Activated CD8-positive, alpha-beta memory T cell treated with anti-CD3 and anti-CD28 coated beads, Interleukin-2, amount 10 ng/mL, durations not matched to agents 7 days and 5 days (primary cell): Measurements from ENCODE around the gene SAFB2. TPM values are rescaled to one million over a fixed set of nuclear protein-coding genes. Genes with fewer than 3 reads are reported as not detected.

Experiments used
- ATAC-seq: fragments of 150-1000 bp; cut with Tn5 transposase; one replicate; pipeline ENCODE4 v1.10.0; 2021; ENCODE audit warnings: moderate library complexity
- CTCF ChIA-PET: fragments of 350-600 bp; sonication (Branson Sonifier 250); formaldehyde crosslinking; loops from one replicate; lab custom pipeline; 2021; ENCODE audit warnings: antibody characterized with exemption; lab: Charles Lee
- DNase-seq: peaks from one replicate; pipeline ENCODE4 v3.0.0-alpha.2; 2020
- H3K27ac Mint-ChIP-seq: one replicate; pipeline ENCODE4 v1.8.0; 2021; ENCODE audit warnings: mild to moderate bottlenecking, mixed read lengths
- H3K27me3 Mint-ChIP-seq: one replicate; pipeline ENCODE4 v1.8.0; 2021; ENCODE audit warnings: mixed read lengths
- H3K36me3 Mint-ChIP-seq: one replicate; pipeline ENCODE4 v1.8.0; 2021; ENCODE audit warnings: mild to moderate bottlenecking, mixed read lengths
- H3K4me1 Mint-ChIP-seq: one replicate; pipeline ENCODE4 v1.8.0; 2021; ENCODE audit warnings: mixed read lengths
- H3K4me3 Mint-ChIP-seq: one replicate; pipeline ENCODE4 v1.8.0; 2021; ENCODE audit warnings: mild to moderate bottlenecking, moderate library complexity, mixed read lengths
- H3K9me3 Mint-ChIP-seq: one replicate; pipeline ENCODE4 v1.8.0; 2022; ENCODE audit warnings: low read depth, mixed read lengths
- total RNA-seq, 2 experiments: library from RNA; stranded (reverse); gene quantifications; one replicate each; pipeline ENCODE4 v1.2.3, GENCODE V29; 2021

SAFB2 gene
- total RNA-seq = 100 to 1,000 TPM; 110 to 125 TPM

DNA sequence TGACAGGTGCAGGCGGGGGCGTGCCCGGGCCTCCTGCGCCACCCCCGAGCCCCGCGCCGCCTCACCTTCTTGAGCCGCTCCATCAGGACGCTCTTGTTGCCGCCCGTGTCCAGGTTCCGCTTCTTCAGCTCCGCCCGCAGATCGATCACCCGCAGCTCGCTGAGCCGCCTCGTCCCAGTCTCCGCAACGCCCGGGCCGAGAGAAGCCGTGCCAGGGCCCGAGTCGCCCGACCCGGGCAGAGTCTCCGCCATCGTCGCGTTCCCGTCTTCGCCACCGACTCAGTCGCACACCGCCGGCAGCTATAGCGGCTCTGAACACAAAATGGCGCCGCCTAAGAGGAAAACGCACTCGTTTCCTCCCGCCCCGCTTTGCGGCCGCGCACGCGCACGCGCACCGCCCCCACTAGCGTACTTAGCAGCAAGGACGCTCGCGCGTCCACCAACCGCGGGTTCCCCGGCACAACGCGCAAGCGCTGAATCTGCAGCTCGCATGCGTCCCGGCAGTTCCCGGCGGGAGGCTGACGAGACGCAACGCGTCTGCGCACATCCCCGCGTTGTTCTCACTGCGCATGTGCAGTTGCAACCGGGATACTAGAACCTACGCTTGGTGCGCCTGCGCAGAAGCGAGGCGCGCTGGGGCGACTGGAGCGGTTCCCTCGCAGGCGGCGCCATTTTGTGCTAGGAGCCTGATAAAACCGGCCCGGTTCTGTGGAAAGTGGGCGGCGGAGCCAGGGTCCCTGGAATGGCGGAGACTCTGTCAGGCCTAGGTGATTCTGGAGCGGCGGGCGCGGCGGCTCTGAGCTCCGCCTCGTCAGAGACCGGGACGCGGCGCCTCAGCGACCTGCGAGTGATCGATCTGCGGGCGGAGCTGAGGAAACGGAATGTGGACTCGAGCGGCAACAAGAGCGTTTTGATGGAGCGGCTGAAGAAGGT is at the start of gene SAFB2, which contains the start of gene SAFB:
SAFB2 (minus strand) TSS at position 312 of the 932 bp plus-strand sequence; CDS start at position 251, 61 bp downstream.
SAFB (plus strand) TSS at position 619 of the 932 bp plus-strand sequence; CDS start at position 742, 123 bp downstream.
- peak; percentile 92 for ATAC-seq
- CTCF ChIA-PET = interaction anchor here (0.8 to 4.4 kb wide), 7 partner anchors 11 to 181 kb away, joined by 3 to 21 read pairs (median 5); partner anchors contain the start of genes CATSPERD, LONP1 and RPL36
- Mint-ChIP-seq H3K4me1 (peaks cover 63% of the 10 kb centered on the region), H3K4me3 (peak within 1 kb of the TSS; percentile 99), H3K9me3 (no peaks in the 10 kb centered on the region), H3K27me3 (peaks cover 5% of the 10 kb centered on the region), H3K27ac (peak within 1 kb of the TSS; percentile 100), H3K36me3 (peaks cover 64% of the 10 kb centered on the region)
- DNase-seq = peak; percentile 100

GRCh38 chr19:5671600-5671999 is 49.0 kb upstream of the SAFB2 start:
- Mint-ChIP-seq H3K27ac (no peak overlapping the region), H3K27me3 (no peaks in the 10 kb centered on the region), H3K4me1 (peaks cover 8% of the 10 kb centered on the region), H3K4me3 (no peak overlapping the region), H3K9me3 (no peaks in the 10 kb centered on the region), H3K36me3 (peaks cover 31% of the 10 kb centered on the region)
- ATAC-seq (no peak), DNase-seq (no peak)
- CTCF ChIA-PET = interaction anchor here (3.2 kb wide), 1 partner anchor 15 kb away, joined by 10 read pairs; no protein-coding TSS in a partner anchor

GRCh38 chr19:5669212-5669611 is 46.6 kb upstream of the SAFB2 start:
- Mint-ChIP-seq H3K9me3 (no peaks in the 10 kb centered on the region), H3K27ac (no peak overlapping the region), H3K27me3 (no peaks in the 10 kb centered on the region), H3K4me1 (peaks cover 26% of the 10 kb centered on the region), H3K36me3 (peaks cover 48% of the 10 kb centered on the region), H3K4me3 (no peak overlapping the region)
- ATAC-seq = peak; percentile 20
- DNase-seq = no peak
- CTCF ChIA-PET = interaction anchor here (3.2 kb wide), 1 partner anchor 18 kb away, joined by 10 read pairs; no protein-coding TSS in a partner anchor

- Mint-ChIP-seq H3K27me3 (no peaks in the 10 kb centered on the region), H3K4me1 (peaks cover 27% of the 10 kb centered on the region), H3K27ac (no peak overlapping the region), H3K36me3 (peaks cover 50% of the 10 kb centered on the region), H3K9me3 (no peaks in the 10 kb centered on the region), H3K4me3 (no peak overlapping the region)
- DNase-seq (no peak), ATAC-seq (no peak)
- CTCF ChIA-PET = interaction anchor here (2.0 kb wide), 1 partner anchor 19 kb away, joined by 6 read pairs; no protein-coding TSS in a partner anchor
Observed at GRCh38 chr19:5667751-5668271, 45.2 kb upstream of the SAFB2 start.

DNA sequence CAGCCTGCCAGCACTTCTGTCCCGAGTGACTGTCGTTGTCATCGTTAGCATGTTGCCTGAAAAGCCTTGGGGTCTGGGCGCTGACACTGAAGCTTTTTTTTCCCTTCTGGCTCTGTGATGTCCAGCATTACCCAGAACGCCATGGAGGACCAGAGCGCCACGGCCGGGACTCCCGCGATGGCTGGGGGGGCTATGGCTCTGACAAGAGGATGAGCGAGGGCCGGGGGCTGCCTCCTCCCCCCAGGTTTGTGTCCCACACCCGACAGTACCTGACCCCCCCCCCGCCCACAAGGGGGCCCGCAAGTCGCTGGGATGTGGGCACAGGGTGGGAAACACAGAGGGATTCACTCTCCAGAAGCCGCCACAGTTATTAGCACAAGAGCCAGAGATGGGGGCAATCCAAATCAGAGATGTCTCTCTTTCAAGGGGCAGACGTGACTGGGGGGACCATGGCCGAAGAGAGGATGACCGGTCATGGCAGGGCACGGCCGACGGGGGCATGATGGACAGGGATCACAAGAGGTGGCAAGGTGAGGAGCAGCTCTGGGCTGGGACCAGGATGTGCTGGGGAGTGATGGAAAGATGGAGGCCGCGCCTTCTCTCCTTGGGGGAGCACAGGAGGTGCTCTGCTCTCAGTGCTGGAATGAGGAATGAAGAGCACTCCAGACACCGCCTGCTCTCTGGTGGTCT is 44.5 kb upstream of the SAFB2 start:
- no peaks in the 10 kb centered on the region for H3K9me3 Mint-ChIP-seq

DNA sequence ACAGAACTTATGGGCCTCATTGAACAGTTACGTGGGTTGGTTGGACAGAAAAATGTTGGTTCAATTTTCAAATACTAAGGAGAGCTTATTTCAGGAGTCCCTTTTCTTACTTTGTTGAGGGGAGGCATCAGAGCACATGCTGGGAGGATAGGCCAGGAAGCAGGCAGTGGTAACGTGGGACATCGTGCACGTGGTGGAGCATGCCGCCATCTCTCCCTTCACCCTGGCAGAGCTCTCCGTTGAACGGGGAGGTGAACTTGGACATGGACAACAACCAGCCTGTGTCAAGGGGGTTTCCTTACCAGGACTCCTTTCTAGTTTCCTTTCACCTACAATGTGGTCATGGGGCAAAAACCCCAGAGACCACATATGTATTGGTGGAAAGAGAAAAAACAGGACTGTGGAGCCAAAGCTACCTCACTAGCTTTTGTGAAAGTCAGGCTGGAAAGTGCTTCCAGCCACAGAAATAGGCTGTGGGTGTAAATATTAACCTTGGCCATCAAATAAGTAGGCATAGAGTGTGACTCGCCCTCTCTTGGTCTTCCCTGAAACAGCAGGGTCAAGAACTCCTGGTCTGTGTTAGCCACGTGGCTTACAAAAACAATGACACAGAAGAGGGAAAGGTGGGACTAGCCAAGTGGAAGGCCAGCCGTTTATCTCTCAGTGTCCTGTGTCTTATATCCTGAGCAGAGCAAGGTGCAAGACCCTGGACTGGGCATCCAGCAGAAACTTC is 43.4 kb upstream of the SAFB2 start:
- Mint-ChIP-seq H3K4me1 (peaks cover 25% of the 10 kb centered on the region), H3K9me3 (no peaks in the 10 kb centered on the region), H3K27me3 (no peaks in the 10 kb centered on the region), H3K4me3 (no peak overlapping the region), H3K36me3 (peaks cover 52% of the 10 kb centered on the region), H3K27ac (peak overlapping the region; percentile 15)
- ATAC-seq (no peak), DNase-seq (no peak)
- CTCF ChIA-PET = interaction anchor here (2.0 kb wide), 1 partner anchor 21 kb away, joined by 6 read pairs; no protein-coding TSS in a partner anchor

More for the DNA sequence above, 44.5 kb upstream of the SAFB2 start:
- CTCF ChIA-PET = interaction anchor here (2.0 kb wide), 1 partner anchor 20 kb away, joined by 6 read pairs; no protein-coding TSS in a partner anchor
- DNase-seq = no peak
- no peaks in the 10 kb centered on the region for H3K27me3 Mint-ChIP-seq
- peaks cover 27% of the 10 kb centered on the region for H3K4me1 Mint-ChIP-seq
- no peak overlapping the region for H3K4me3 Mint-ChIP-seq
- H3K27ac Mint-ChIP-seq = no peak overlapping the region
- H3K36me3 Mint-ChIP-seq = peaks cover 50% of the 10 kb centered on the region
- ATAC-seq = no peak

- CTCF ChIA-PET = interaction anchor here (1.3 kb wide), 2 partner anchors 9 to 10 kb away, joined by 3 read pairs; no protein-coding TSS in a partner anchor
- Mint-ChIP-seq H3K9me3 (no peaks in the 10 kb centered on the region), H3K27ac (peak overlapping the region; percentile 31), H3K27me3 (no peaks in the 10 kb centered on the region), H3K36me3 (peaks cover 58% of the 10 kb centered on the region), H3K4me1 (peaks cover 23% of the 10 kb centered on the region), H3K4me3 (no peak overlapping the region)
- DNase-seq (no peak), ATAC-seq (no peak)
Observed at GRCh38 chr19:5664515-5664914, 41.9 kb upstream of the SAFB2 start.

- Mint-ChIP-seq H3K27ac (no peak overlapping the region), H3K9me3 (no peaks in the 10 kb centered on the region), H3K36me3 (peaks cover 55% of the 10 kb centered on the region), H3K4me3 (no peak overlapping the region), H3K4me1 (peaks cover 23% of the 10 kb centered on the region), H3K27me3 (no peaks in the 10 kb centered on the region)
- ATAC-seq = no peak
- DNase-seq = no peak
- CTCF ChIA-PET = interaction anchor here (1.3 kb wide), 2 partner anchors 9 to 11 kb away, joined by 3 read pairs; no protein-coding TSS in a partner anchor
Observed at GRCh38 chr19:5663904-5664303, 41.3 kb upstream of the SAFB2 start.

GRCh38 chr19:5661483-5661882 is 38.9 kb upstream of the SAFB2 start:
- ATAC-seq = no peak
- Mint-ChIP-seq H3K4me3 (no peak overlapping the region), H3K27ac (no peak overlapping the region), H3K9me3 (no peaks in the 10 kb centered on the region), H3K27me3 (no peaks in the 10 kb centered on the region), H3K36me3 (peaks cover 52% of the 10 kb centered on the region), H3K4me1 (peaks cover 23% of the 10 kb centered on the region)
- DNase-seq = no peak
- CTCF ChIA-PET = interaction anchor here (1.5 kb wide), 1 partner anchor 31 kb away, joined by 5 read pairs; no protein-coding TSS in a partner anchor

DNA sequence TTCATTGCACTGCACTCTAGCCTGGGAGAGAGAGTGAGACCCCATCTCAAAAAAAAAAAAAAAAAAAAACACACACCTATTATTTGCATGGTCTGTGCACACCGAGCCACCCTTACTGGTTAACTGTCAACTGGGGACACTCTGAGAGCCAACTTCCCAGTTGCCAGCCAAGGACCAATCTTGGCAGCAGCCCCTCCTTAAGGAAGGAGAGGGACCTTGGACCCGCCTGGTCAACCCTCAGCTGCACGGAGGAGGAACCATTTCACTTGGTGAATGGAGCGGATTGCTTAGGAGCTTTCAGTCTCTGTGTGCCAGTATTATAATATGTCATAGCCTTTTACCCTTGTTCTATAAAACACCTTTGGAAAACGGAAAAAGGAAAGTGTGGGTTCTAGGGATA is 32.8 kb upstream of the SAFB2 start:
- Mint-ChIP-seq H3K4me1 (no peaks in the 10 kb centered on the region), H3K27ac (no peak overlapping the region), H3K4me3 (no peak overlapping the region), H3K36me3 (peaks cover 60% of the 10 kb centered on the region), H3K9me3 (no peaks in the 10 kb centered on the region), H3K27me3 (no peaks in the 10 kb centered on the region)
- CTCF ChIA-PET = interaction anchor here (1.1 kb wide), 1 partner anchor 9 kb away, joined by 3 read pairs; no protein-coding TSS in a partner anchor
- DNase-seq (no peak), ATAC-seq (no peak)

- Mint-ChIP-seq H3K4me1 (no peaks in the 10 kb centered on the region), H3K36me3 (peaks cover 62% of the 10 kb centered on the region), H3K27ac (no peak overlapping the region), H3K4me3 (no peak overlapping the region), H3K9me3 (no peaks in the 10 kb centered on the region), H3K27me3 (no peaks in the 10 kb centered on the region)
- DNase-seq = no peak
- CTCF ChIA-PET = interaction anchor here (0.5 to 1.1 kb wide), 2 partner anchors 9 to 31 kb away, joined by 3 read pairs; no protein-coding TSS in a partner anchor
- no peak for ATAC-seq
Observed at GRCh38 chr19:5654931-5655330, 32.4 kb upstream of the SAFB2 start.

DNA sequence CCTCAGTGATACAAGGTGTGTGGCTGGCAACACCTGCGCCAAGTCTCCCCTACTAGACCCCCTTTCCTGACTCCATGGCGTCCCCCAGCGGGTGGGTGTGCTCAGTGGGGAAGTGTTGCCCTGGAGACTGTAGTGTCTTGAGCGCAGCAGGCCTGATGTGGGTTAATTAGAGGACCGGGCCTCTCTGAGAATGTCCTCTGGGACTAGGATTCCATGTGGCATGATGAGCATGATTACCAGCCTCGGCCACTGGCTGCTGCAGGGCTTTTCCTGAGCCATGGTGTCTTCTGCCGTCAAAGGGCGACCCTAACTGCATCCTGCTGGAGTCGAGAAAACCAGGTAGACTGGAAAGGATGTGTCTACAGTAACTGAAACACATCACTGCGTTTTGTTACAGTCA is 29.7 kb upstream of the SAFB2 start:
- no peak for ATAC-seq
- H3K27ac Mint-ChIP-seq = no peak overlapping the region
- H3K27me3 Mint-ChIP-seq = no peaks in the 10 kb centered on the region
- peaks cover 61% of the 10 kb centered on the region for H3K36me3 Mint-ChIP-seq
- H3K9me3 Mint-ChIP-seq = no peaks in the 10 kb centered on the region
- CTCF ChIA-PET = no interaction called here
- no peak for DNase-seq
- no peak overlapping the region for H3K4me3 Mint-ChIP-seq
- H3K4me1 Mint-ChIP-seq = no peaks in the 10 kb centered on the region
